ENCODE measurements around the gene PHAF1.

Gene PHAF1

DNA sequence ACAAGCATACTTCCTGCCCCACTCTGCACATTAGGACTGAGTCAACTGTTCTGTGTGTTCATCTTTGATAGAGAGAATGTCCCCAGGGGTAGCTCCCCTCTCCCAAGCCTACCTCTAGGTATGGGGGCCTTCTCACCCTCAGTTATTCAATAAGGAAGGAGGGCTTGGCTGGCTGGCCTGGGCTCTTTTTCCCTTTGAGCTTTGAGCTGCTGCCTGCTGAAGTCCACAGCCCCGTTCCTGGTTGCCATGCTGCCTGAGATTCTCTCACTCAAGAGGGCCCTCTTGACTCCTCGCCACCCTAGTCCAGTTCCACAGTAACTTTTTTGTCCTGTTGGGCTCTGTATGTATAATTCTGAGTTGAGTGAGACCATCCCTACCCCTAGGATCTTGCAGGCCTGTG is 36.0 kb downstream of the PHAF1 start:
- no peak overlapping the region for H2BK120ac ChIP-seq (ENCODE audit: low read depth, low read length)
- H4K91ac ChIP-seq (ENCODE audit: low read length), result no peak overlapping the region
- 100% methylated on average over 1 of the region's 2 CpGs for WGBS

GRCh38 chr16:67146523-67147357 is 37.0 kb downstream of the PHAF1 start:
- H3K9me3 ChIP-seq (ENCODE audit: control insufficient read depth, low read length), result no peaks in the 10 kb centered on the region
- H3K9ac ChIP-seq (ENCODE audit: low read length), result no peak overlapping the region
- H3K79me1 ChIP-seq (replicated peaks; ENCODE audit: low read length, poor library complexity, severe bottlenecking), result peaks cover 10% of the 10 kb centered on the region
- H2BK5ac ChIP-seq (ENCODE audit: low read depth, low read length, poor library complexity, severe bottlenecking), result no peak overlapping the region
- WGBS, result 96% methylated on average over 7 of the region's 7 CpGs
- DNase-seq, result no peak
- H3K14ac ChIP-seq (ENCODE audit: low read length in 2 of 2), result no peak overlapping the region
- no peak overlapping the region for H3K4ac ChIP-seq (ENCODE audit: low read depth in 1 of 2, low read length in 2 of 2)
- no peak overlapping the region for H3K18ac ChIP-seq (ENCODE audit: low read depth in 1 of 2, low read length in 2 of 2)
- peaks cover 26% of the 10 kb centered on the region for H3K4me1 ChIP-seq (ENCODE audit: control insufficient read depth, insufficient read depth, low read depth, low read length)
- H2BK120ac ChIP-seq (ENCODE audit: low read depth, low read length), result no peak overlapping the region
- H2BK15ac ChIP-seq (ENCODE audit: low read depth, poor library complexity, severe bottlenecking), result no peak overlapping the region
- no peaks in the 10 kb centered on the region for H3K27me3 ChIP-seq (ENCODE audit: control insufficient read depth in 1 of 2, insufficient read depth in 1 of 2, low read length in 2 of 2)
- H2BK12ac ChIP-seq (ENCODE audit: low read length in 2 of 2), result no peak overlapping the region
- no peak overlapping the region for H3K27ac ChIP-seq (ENCODE audit: low read length, poor library complexity, severe bottlenecking)
- no peak overlapping the region for H3K23ac ChIP-seq (ENCODE audit: low read length in 2 of 2)
- H3K4me2 ChIP-seq (ENCODE audit: low read length, poor library complexity, severe bottlenecking), result no peak overlapping the region
- no peak overlapping the region for H2AK5ac ChIP-seq (ENCODE audit: low read length, severe bottlenecking)
- H2AFZ ChIP-seq (ENCODE audit: low read depth, low read length), result no peak overlapping the region
- peaks cover 74 to 77% of the 10 kb centered on the region in 2 experiments for H3K36me3 ChIP-seq (ENCODE audit: control insufficient read depth in 1 of 2, insufficient read depth in 2 of 2, low read depth in 1 of 2, low read length in 2 of 2)
- no peak overlapping the region for H4K8ac ChIP-seq (ENCODE audit: low read length)
- H3K4me3 ChIP-seq (ENCODE audit: insufficient read depth in 1 of 2, low read depth in 1 of 2, low read length in 2 of 2), result no peak overlapping the region
- H4K91ac ChIP-seq (ENCODE audit: low read length), result peak overlapping the region; percentile 2

More for the DNA sequence above, 36.0 kb downstream of the PHAF1 start:
- H2BK15ac ChIP-seq (ENCODE audit: low read depth, poor library complexity, severe bottlenecking), result no peak overlapping the region
- H2AK5ac ChIP-seq (ENCODE audit: low read length, severe bottlenecking), result no peak overlapping the region
- H3K23ac ChIP-seq (ENCODE audit: low read length in 2 of 2), result no peak overlapping the region
- H4K8ac ChIP-seq (ENCODE audit: low read length), result no peak overlapping the region
- peaks cover 20% of the 10 kb centered on the region for H3K4me1 ChIP-seq (ENCODE audit: control insufficient read depth, insufficient read depth, low read depth, low read length)
- no peak overlapping the region for H3K4me3 ChIP-seq (ENCODE audit: insufficient read depth in 1 of 2, low read depth in 1 of 2, low read length in 2 of 2)
- H3K4me2 ChIP-seq (ENCODE audit: low read length, poor library complexity, severe bottlenecking), result no peak overlapping the region
- no peak for DNase-seq
- peaks cover 10% of the 10 kb centered on the region for H3K79me1 ChIP-seq (replicated peaks; ENCODE audit: low read length, poor library complexity, severe bottlenecking)
- H2BK12ac ChIP-seq (ENCODE audit: low read length in 2 of 2), result no peak overlapping the region
- H3K27ac ChIP-seq (ENCODE audit: low read length, poor library complexity, severe bottlenecking), result no peak overlapping the region
- H3K27me3 ChIP-seq (ENCODE audit: control insufficient read depth in 1 of 2, insufficient read depth in 1 of 2, low read length in 2 of 2), result no peaks in the 10 kb centered on the region
- H2BK5ac ChIP-seq (ENCODE audit: low read depth, low read length, poor library complexity, severe bottlenecking), result no peak overlapping the region
- H2AFZ ChIP-seq (ENCODE audit: low read depth, low read length), result no peak overlapping the region
- no peak overlapping the region for H3K18ac ChIP-seq (ENCODE audit: low read depth in 1 of 2, low read length in 2 of 2)
- no peak overlapping the region for H3K14ac ChIP-seq (ENCODE audit: low read length in 2 of 2)
- H3K36me3 ChIP-seq (ENCODE audit: control insufficient read depth in 1 of 2, insufficient read depth in 2 of 2, low read depth in 1 of 2, low read length in 2 of 2), result peaks cover 84 to 87% of the 10 kb centered on the region in 2 experiments
- no peak overlapping the region for H3K9ac ChIP-seq (ENCODE audit: low read length)
- H3K9me3 ChIP-seq (ENCODE audit: control insufficient read depth, low read length), result no peaks in the 10 kb centered on the region
- H3K4ac ChIP-seq (ENCODE audit: low read depth in 1 of 2, low read length in 2 of 2), result no peak overlapping the region

DNA sequence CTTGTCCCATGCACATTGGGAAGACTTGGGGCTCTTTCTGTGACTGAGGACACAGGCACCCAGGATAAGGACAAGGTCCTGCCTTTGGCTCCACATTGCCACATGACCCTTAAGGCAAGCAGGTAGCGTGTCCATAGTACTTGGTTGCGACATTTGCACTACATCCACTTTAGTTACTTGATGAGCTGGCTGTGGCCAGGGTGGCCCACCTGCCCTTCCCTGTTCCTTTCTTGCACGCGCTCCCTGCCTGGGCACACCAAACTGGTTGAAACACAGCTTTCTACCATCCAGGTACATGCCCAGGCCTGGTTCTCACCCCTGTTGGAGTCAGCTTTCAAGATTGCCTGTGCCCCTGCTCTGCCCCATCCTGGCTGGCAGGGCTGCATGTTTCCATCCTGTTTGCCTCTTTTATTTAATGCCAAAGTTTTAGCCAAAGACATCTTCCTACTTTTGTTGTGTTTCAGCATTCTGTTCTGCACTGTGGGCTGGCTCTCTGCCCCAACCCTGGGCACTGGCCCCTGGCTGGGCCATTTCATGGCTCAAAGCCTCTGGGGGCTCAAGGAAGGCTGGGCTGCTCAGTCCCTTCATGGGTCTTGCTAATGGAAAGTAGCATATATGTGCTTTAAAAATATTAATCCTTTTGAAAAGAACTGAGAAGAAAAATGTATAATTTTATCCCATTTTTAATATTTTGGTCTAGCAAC is 37.8 kb downstream of the PHAF1 start:
- Histone ChIP-seq H3K14ac (ENCODE audit: low read length in 2 of 2) (no peak overlapping the region), H2AFZ (ENCODE audit: low read depth, low read length) (no peak overlapping the region), H3K18ac (ENCODE audit: low read depth in 1 of 2, low read length in 2 of 2) (no peak overlapping the region), H4K8ac (ENCODE audit: low read length) (no peak overlapping the region), H3K4me3 (ENCODE audit: insufficient read depth in 1 of 2, low read depth in 1 of 2, low read length in 2 of 2) (no peak overlapping the region), H3K79me1 (replicated peaks; ENCODE audit: low read length, poor library complexity, severe bottlenecking) (peaks cover 10% of the 10 kb centered on the region), H3K36me3 (ENCODE audit: control insufficient read depth in 1 of 2, insufficient read depth in 2 of 2, low read depth in 1 of 2, low read length in 2 of 2) (peaks cover 66 to 68% of the 10 kb centered on the region in 2 experiments), H3K23ac (ENCODE audit: low read length in 2 of 2) (no peak overlapping the region), H2BK5ac (ENCODE audit: low read depth, low read length, poor library complexity, severe bottlenecking) (no peak overlapping the region), H2BK15ac (ENCODE audit: low read depth, poor library complexity, severe bottlenecking) (no peak overlapping the region), H3K9ac (ENCODE audit: low read length) (no peak overlapping the region), H2AK5ac (ENCODE audit: low read length, severe bottlenecking) (no peak overlapping the region), H2BK120ac (ENCODE audit: low read depth, low read length) (no peak overlapping the region), H2BK12ac (ENCODE audit: low read length in 2 of 2) (no peak overlapping the region), H3K27ac (ENCODE audit: low read length, poor library complexity, severe bottlenecking) (peak overlapping the region; percentile 13), H3K4ac (ENCODE audit: low read depth in 1 of 2, low read length in 2 of 2) (no peak overlapping the region), H4K91ac (ENCODE audit: low read length) (peak overlapping the region; percentile 35), H3K4me2 (ENCODE audit: low read length, poor library complexity, severe bottlenecking) (no peak overlapping the region), H3K4me1 (ENCODE audit: control insufficient read depth, insufficient read depth, low read depth, low read length) (peaks cover 26% of the 10 kb centered on the region), H3K9me3 (ENCODE audit: control insufficient read depth, low read length) (no peaks in the 10 kb centered on the region), H3K27me3 (ENCODE audit: control insufficient read depth in 1 of 2, insufficient read depth in 1 of 2, low read length in 2 of 2) (peaks cover 0 to under 1% of the 10 kb centered on the region in 2 experiments)
- WGBS, result 100% methylated on average over 4 of the region's 4 CpGs
- DNase-seq, result no peak

GRCh38 chr16:67148221-67148620 is 38.5 kb downstream of the PHAF1 start:
- Histone ChIP-seq H4K91ac (ENCODE audit: low read length) (no peak overlapping the region), H4K8ac (ENCODE audit: low read length) (peak overlapping the region; percentile 25), H2AK5ac (ENCODE audit: low read length, severe bottlenecking) (no peak overlapping the region), H3K79me1 (replicated peaks; ENCODE audit: low read length, poor library complexity, severe bottlenecking) (peaks cover 10% of the 10 kb centered on the region), H3K23ac (ENCODE audit: low read length in 2 of 2) (no peak overlapping the region), H2BK5ac (ENCODE audit: low read depth, low read length, poor library complexity, severe bottlenecking) (no peak overlapping the region), H3K4ac (ENCODE audit: low read depth in 1 of 2, low read length in 2 of 2) (no peak overlapping the region), H3K14ac (ENCODE audit: low read length in 2 of 2) (no peak overlapping the region), H3K9me3 (ENCODE audit: control insufficient read depth, low read length) (no peaks in the 10 kb centered on the region), H2BK12ac (ENCODE audit: low read length in 2 of 2) (no peak overlapping the region), H3K4me3 (ENCODE audit: insufficient read depth in 1 of 2, low read depth in 1 of 2, low read length in 2 of 2) (no peak overlapping the region), H3K4me1 (ENCODE audit: control insufficient read depth, insufficient read depth, low read depth, low read length) (peaks cover 26% of the 10 kb centered on the region), H3K36me3 (ENCODE audit: control insufficient read depth in 1 of 2, insufficient read depth in 2 of 2, low read depth in 1 of 2, low read length in 2 of 2) (peaks cover 59 to 62% of the 10 kb centered on the region in 2 experiments), H2BK15ac (ENCODE audit: low read depth, poor library complexity, severe bottlenecking) (no peak overlapping the region), H2AFZ (ENCODE audit: low read depth, low read length) (no peak overlapping the region), H3K4me2 (ENCODE audit: low read length, poor library complexity, severe bottlenecking) (no peak overlapping the region), H2BK120ac (ENCODE audit: low read depth, low read length) (no peak overlapping the region), H3K27ac (ENCODE audit: low read length, poor library complexity, severe bottlenecking) (no peak overlapping the region), H3K18ac (ENCODE audit: low read depth in 1 of 2, low read length in 2 of 2) (no peak overlapping the region), H3K9ac (ENCODE audit: low read length) (no peak overlapping the region), H3K27me3 (ENCODE audit: control insufficient read depth in 1 of 2, insufficient read depth in 1 of 2, low read length in 2 of 2) (peaks cover 0 to 7% of the 10 kb centered on the region in 2 experiments)
- DNase-seq, result no peak
- WGBS, result 100% methylated on average over 2 of the region's 2 CpGs
